Measurements from ENCODE around the gene HERC4.

DNA sequence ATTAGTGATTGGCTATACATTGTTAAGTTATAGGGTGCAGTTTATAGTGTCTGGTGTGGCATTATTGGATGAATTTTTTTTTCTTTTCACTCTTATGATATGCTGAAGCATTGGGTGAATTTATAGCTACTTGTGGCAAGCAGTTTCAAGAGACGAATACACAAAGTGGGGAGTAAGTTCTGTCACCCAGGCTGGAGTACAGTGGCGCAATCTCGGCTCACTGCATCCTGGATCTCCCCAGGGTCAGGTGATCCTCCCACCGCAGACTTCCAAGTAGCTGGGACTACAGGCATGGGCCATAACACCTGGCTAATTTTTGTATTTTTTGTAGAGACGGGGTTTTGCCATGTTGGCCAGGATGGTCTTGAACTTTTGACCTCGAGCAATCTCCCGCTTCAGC, 196.9 kb downstream of the HERC4 start:
- TF ChIP-seq CTCF (IDR thresholded peaks at IDR 0.05; ENCODE audit: insufficient read depth, low read depth, low read length), result no peak
- no peak for TF ChIP-seq EZH2 (IDR thresholded peaks at IDR 0.05; ENCODE audit: insufficient read depth, low read length)

Measured in astrocyte (in vitro differentiated cells and primary cell).